Ecto neural progenitor cell (in vitro differentiated cells): ENCODE results near the gene ATP13A3.

Source experiments
- DNase-seq: peaks from one replicate; pipeline ENCODE4 v3.0.0-alpha.2; 2018; ENCODE audit warnings: low spot score

ATP13A3 gene

GRCh38 chr3:194439881-194440550, 46.8 kb downstream of the ATP13A3 start:
- DNase-seq, result no peak

GRCh38 chr3:194434503-194434902, 52.3 kb downstream of the ATP13A3 start:
- no peak for DNase-seq

- DNase-seq, result no peak
Measured at GRCh38 chr3:194431554-194431953, 55.2 kb downstream of the ATP13A3 start.

- no peak for DNase-seq
Measured at GRCh38 chr3:194425399-194425798, 61.4 kb downstream of the ATP13A3 start.

GRCh38 chr3:194424953-194425352, 61.8 kb downstream of the ATP13A3 start:
- no peak for DNase-seq

GRCh38 chr3:194424373-194424772, 62.4 kb downstream of the ATP13A3 start:
- no peak for DNase-seq

GRCh38 chr3:194423317-194423716, 63.5 kb downstream of the ATP13A3 start:
- no peak for DNase-seq

GRCh38 chr3:194422188-194422587, 64.6 kb downstream of the ATP13A3 start:
- no peak for DNase-seq

- no peak for DNase-seq
Measured at GRCh38 chr3:194418671-194419070, 68.1 kb downstream of the ATP13A3 start.

GRCh38 chr3:194407423-194407822, 79.4 kb downstream of the ATP13A3 start:
- DNase-seq, result no peak

GRCh38 chr3:194405766-194406165, 81.0 kb downstream of the ATP13A3 start:
- DNase-seq, result no peak

- DNase-seq, result no peak
Measured at GRCh38 chr3:194404365-194405140, 82.2 kb downstream of the ATP13A3 start.

- no peak for DNase-seq
Measured at GRCh38 chr3:194401868-194402329, 84.9 kb downstream of the ATP13A3 start.

- no peak for DNase-seq
Measured at GRCh38 chr3:194401346-194401745, 85.5 kb downstream of the ATP13A3 start.

- no peak for DNase-seq
Measured at GRCh38 chr3:194399874-194400411, 86.9 kb downstream of the ATP13A3 start.

GRCh38 chr3:194399166-194399565, 87.6 kb downstream of the ATP13A3 start, which contains the start of gene GP5:
Gene GP5 (minus strand): TSS chr3:194399266. CDS start chr3:194398282, 984 bp downstream.
- DNase-seq, result no peak

GRCh38 chr3:194397757-194398312, 89.0 kb downstream of the ATP13A3 start:
- DNase-seq, result peak; percentile 66

GRCh38 chr3:194396859-194397756, 89.7 kb downstream of the ATP13A3 start:
- DNase-seq, result peak; percentile 59

GRCh38 chr3:194396539-194396858, 90.3 kb downstream of the ATP13A3 start:
- no peak for DNase-seq

GRCh38 chr3:194395778-194396538, 90.8 kb downstream of the ATP13A3 start:
- peak; percentile 67 for DNase-seq

GRCh38 chr3:194395212-194395611, 91.6 kb downstream of the ATP13A3 start:
- DNase-seq, result no peak
